ENCODE data around the gene WNT10A.

WNT10A gene

DNA sequence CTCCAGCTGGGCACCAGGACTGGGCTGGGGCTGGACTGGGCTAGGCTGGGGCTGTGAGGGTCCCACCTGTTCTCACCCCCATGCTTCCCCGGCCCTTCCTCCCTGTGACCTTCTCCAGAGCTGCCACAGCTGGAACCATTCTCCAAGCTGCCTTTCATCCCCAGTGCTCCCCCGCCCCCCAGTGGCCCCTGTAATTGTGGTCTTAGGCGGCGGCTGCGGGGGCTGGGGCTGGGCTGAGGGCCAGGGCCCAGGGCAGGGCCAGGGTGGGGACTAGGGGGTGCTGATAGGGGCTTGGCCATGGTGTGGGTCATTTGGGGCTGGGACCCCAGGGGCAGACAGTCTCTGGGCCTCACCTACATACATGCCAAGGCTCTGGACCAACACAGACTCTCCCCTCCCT lies 2.8 kb upstream of the WNT10A start:
- no peak for TF ChIP-seq TAF1 (IDR thresholded peaks at IDR 0.05; ENCODE audit: borderline replicate concordance, insufficient read depth, low read length)
- TF ChIP-seq FOXP2 (optimal IDR thresholded peaks at IDR 0.05; ENCODE audit: borderline replicate concordance, extremely low read depth, extremely low read length, insufficient read depth), result no peak
- no peak for TF ChIP-seq REST (IDR thresholded peaks at IDR 0.05; ENCODE audit: insufficient read depth in 1 of 2, low read depth in 2 of 2, low read length in 2 of 2)
- no peak for TF ChIP-seq POLR2AphosphoS5 (IDR thresholded peaks at IDR 0.05; ENCODE audit: low read depth, low read length)

DNA sequence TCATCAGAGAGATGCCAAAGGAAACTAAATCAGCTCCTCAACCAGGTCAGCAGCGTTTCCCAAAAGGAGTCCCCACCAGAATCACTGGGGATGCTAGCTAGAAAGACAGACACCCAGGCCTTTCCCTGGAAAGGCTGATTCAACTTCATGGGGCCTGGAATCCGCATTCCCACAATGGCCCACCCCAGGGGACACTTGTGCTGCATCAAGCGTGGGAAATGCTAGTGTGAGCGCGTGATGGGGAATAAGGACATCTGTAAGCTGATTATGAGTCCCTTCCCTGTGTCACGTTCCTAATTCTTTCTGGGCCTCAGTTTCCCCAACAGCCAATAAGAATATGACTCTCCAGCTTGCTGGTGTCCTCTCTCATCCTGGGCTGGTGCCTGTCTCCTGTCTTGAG lies 2.2 kb upstream of the WNT10A start:
- TF ChIP-seq SIN3A (IDR thresholded peaks at IDR 0.05; ENCODE audit: borderline replicate concordance, insufficient read depth, low read length) (no peak), POLR2AphosphoS5 (IDR thresholded peaks at IDR 0.05; ENCODE audit: low read depth, low read length) (no peak), FOXP2 (optimal IDR thresholded peaks at IDR 0.05; ENCODE audit: borderline replicate concordance, extremely low read depth, extremely low read length, insufficient read depth) (no peak), REST (IDR thresholded peaks at IDR 0.05; ENCODE audit: insufficient read depth in 1 of 2, low read depth in 2 of 2, low read length in 2 of 2) (no peak), TAF1 (IDR thresholded peaks at IDR 0.05; ENCODE audit: borderline replicate concordance, insufficient read depth, low read length) (no peak)

- TF ChIP-seq REST (IDR thresholded peaks at IDR 0.05; ENCODE audit: insufficient read depth in 1 of 2, low read depth in 2 of 2, low read length in 2 of 2), result no peak
- no peak for TF ChIP-seq SIN3A (IDR thresholded peaks at IDR 0.05; ENCODE audit: borderline replicate concordance, insufficient read depth, low read length)
- TF ChIP-seq FOXP2 (optimal IDR thresholded peaks at IDR 0.05; ENCODE audit: borderline replicate concordance, extremely low read depth, extremely low read length, insufficient read depth), result no peak
- no peak for TF ChIP-seq POLR2AphosphoS5 (IDR thresholded peaks at IDR 0.05; ENCODE audit: low read depth, low read length)
- TF ChIP-seq TAF1 (IDR thresholded peaks at IDR 0.05; ENCODE audit: borderline replicate concordance, insufficient read depth, low read length), result no peak
Observed at GRCh38 chr2:218878926-218879761, 1.5 kb upstream of the WNT10A start.

- TF ChIP-seq POLR2AphosphoS5 (IDR thresholded peaks at IDR 0.05; ENCODE audit: low read depth, low read length) (no peak), TAF1 (IDR thresholded peaks at IDR 0.05; ENCODE audit: borderline replicate concordance, insufficient read depth, low read length) (no peak), FOXP2 (optimal IDR thresholded peaks at IDR 0.05; ENCODE audit: borderline replicate concordance, extremely low read depth, extremely low read length, insufficient read depth) (no peak), REST (IDR thresholded peaks at IDR 0.05; ENCODE audit: insufficient read depth in 1 of 2, low read depth in 2 of 2, low read length in 2 of 2) (no peak), SIN3A (IDR thresholded peaks at IDR 0.05; ENCODE audit: borderline replicate concordance, insufficient read depth, low read length) (no peak)
Observed at GRCh38 chr2:218879776-218880101, 913 bp upstream of the WNT10A start.

Measured in PFSK-1 (cell line).